NK-92 treated with Interleukin-12 subunit alpha and Interleukin-12 subunit beta, amount 100 ng/mL, for 24 hours (cell line): Measurements from ENCODE around the gene ABCA10.

ENCODE experiments used
- DNase-seq: peaks from one replicate; lab custom pipeline; 2025; lab: John Stamatoyannopoulos, UW

ABCA10 gene

DNA sequence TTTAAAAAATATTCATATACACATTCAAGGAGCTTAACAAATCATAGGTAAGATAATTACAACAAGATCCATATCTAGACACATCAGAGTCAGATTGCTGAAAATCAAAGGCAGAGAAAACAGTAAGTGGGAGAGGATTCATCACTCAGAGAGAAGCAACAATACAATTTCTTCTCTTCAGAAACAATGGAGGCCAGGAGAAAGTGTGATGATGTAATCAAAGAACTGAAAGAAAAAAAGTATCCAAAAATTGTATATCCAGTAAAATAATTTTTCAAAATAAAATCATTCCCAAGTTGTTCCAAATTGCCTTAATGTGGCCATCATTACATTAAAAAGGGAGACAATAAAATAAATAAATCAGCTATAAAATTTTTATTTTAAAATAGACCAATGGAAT, 69.2 kb downstream of the ABCA10 start:
- DNase-seq = no peak

DNA sequence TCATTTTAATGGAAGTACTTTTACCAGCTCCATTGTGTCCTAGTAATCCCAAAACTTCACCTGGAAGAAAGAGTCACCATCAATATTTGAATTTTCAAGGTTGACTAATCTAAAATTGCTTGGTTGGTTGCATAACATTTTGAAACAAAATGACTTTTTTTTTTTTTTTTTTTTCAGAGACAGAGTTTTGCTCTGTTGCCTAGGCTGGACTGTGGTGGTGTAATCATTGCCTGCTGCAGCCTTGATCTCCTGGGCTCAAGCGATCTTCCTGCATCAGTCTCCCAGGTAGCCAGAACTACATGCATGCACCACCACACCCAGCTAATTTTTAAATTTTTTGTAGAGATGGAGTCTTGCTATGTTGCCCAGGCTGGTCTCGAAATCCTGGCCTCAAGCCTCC, 74.4 kb downstream of the ABCA10 start:
- no peak for DNase-seq

DNA sequence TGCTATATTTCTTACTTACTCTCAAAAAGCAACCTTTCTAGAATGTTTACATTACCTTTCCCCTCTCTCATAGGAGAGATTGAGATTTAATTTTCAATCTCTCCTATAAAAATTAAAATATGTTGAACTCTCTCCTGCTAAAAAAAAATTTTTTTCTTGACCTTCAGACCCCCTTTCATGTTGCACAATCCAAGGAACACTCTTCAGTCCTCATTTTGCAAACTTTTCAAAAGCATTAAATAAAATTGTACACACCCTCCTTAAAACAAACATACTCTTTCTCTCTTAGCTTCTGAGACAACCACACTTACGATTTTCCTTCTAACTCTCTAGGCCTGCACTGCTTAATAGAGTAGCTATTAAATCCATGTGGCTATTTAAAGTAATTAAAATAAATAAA, 78.3 kb downstream of the ABCA10 start:
- DNase-seq = no peak

- DNase-seq = no peak
Measured at GRCh38 chr17:69147460-69147859, 81.2 kb downstream of the ABCA10 start.

GRCh38 chr17:69144331-69145255, 84.0 kb downstream of the ABCA10 start:
- no peak for DNase-seq

DNA sequence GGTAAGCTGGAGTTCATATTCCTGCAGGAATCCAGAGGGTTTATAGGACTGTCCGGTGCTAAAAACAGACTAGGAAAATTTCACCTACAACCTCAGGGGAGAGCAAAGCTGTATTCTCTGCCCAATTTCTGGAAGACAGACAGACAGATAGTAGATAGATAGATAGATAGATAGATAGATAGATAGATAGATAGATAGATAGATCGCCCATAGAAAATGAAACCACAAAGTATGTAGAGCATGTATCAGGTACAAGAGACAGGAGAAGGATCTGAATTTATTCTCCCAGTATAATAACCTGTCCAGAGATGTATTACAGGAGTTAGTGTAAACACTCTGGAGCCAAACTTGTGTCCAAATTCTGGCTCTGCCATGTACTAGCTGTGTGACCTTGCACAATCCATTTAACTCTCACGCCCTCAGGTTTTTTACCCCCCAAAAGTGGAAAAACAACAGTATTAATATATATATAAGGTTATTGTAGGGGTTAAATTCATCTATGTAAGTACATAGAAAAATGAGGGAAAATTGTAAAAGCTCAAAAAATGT, 84.9 kb downstream of the ABCA10 start:
- no peak for DNase-seq

DNA sequence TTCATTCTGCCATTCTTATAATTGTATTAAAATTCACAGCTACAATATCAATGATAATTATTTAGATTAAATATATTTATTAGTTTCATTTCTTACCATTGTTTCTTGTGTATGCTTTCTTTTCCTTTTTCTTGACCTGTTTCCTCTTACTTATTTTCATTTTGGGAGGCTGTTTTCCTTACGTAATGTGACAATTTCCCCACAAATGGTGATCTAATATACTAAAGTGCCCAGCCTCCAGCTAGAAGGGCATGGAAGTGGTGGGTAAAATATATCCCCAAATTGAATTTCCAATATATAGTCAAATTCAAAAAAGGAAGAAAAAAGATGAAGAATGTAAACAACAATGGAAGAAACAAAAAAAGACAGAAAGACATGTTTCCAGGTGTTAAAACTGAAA, 85.5 kb downstream of the ABCA10 start:
- DNase-seq = no peak

DNA sequence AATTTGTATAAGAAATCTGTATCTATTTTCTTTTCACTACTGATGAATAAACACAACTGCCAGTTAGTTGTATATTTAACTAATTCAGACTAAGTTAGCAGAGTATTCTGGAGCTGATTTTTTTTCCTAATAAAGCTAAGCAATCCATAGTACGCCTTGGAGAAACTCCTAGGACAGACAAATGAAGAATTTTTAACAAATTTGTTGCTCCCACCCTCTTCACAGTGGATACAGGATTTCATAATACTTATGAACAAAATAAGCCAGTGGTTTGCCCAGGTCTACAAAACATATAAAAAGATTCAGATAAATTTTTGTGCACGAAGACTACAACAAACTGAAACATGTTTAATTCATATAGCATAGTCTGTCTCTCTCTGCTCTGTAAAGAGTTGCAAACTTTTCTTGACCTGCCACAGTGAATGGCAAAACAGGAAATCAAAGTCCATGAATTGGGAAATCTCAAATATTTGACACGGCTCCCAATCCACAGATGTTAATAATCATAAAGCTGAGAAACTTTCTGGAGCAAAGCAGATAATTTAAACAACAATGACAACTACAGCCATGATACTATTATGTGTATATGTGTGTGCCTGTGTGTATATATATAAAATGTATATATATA, 86.3 kb downstream of the ABCA10 start:
- DNase-seq = no peak

- no peak for DNase-seq
Measured at GRCh38 chr17:69141431-69142174, 87.0 kb downstream of the ABCA10 start, which contains the start of gene ABCA6. Gene ABCA6 (minus strand): TSS chr17:69141895. CDS start chr17:69140703, 1,192 bp downstream.

- DNase-seq = no peak
Measured at GRCh38 chr17:69134112-69134511, 94.5 kb downstream of the ABCA10 start.

DNA sequence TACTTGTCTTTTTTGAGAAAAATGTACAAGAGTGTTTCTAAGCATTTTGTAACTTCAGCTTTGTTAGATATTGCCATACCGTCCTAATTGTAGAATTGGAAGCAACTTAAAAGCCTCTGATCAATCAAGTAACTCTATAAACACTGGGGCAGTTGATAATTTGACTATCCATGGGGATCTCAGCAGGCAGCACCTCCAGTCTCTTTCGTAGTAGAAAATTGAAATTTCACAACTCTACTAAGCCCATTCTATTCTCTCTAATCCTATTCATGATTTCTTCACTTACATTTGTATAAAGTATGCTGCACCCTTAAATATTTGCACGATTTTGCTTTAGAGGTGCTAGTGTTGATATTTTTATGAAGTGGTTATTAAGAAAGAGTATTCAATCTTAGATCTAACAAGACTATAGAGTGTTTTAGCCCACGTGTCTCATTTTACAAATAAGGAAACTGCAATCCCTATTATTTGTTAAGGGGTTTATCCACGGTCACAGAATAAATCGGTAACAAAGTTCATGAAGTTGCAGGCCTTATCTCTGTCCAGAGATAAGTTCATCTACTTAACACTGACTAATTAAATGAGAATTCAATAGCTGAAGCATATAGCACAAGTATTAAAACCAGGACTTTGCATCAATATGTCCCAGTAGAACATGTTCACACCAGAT, 97.9 kb downstream of the ABCA10 start:
- no peak for DNase-seq

DNA sequence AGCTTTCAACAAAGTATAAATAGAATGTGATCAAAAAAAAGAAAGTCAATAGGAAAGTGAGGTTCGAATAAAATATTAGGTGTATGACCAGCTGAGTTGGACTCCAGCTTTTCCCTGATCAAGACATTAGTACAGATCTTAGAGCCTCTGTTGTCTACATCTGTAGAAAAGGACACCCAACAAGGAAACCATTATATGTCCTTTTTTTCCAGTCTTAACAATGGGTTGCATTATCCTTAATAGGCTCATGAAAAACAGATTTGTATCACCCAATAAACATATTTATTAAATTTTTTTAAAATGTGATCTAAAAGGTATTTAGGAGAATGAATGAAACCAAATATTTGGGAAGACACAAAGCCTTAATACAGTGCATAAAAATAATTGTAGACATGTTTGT, 105.0 kb downstream of the ABCA10 start:
- DNase-seq = no peak

DNA sequence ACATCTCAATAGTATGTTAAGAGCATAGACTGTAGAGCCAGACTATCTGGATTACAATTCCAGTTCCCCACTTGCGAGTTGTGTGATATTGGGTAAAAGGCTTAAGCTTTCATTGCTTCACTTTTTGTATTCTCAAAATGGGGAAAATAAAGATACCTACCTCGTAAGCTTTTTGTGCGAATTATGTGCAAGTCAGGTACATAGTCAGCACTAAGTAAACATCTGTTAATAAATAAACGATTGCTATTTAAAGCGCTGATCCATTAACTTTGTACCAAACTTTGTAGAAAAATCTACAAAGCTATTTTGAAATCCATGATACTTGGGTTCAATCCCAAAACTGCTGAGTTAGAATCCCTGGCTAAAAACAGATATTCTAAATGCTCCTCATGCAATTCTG, 106.6 kb downstream of the ABCA10 start:
- no peak for DNase-seq

DNA sequence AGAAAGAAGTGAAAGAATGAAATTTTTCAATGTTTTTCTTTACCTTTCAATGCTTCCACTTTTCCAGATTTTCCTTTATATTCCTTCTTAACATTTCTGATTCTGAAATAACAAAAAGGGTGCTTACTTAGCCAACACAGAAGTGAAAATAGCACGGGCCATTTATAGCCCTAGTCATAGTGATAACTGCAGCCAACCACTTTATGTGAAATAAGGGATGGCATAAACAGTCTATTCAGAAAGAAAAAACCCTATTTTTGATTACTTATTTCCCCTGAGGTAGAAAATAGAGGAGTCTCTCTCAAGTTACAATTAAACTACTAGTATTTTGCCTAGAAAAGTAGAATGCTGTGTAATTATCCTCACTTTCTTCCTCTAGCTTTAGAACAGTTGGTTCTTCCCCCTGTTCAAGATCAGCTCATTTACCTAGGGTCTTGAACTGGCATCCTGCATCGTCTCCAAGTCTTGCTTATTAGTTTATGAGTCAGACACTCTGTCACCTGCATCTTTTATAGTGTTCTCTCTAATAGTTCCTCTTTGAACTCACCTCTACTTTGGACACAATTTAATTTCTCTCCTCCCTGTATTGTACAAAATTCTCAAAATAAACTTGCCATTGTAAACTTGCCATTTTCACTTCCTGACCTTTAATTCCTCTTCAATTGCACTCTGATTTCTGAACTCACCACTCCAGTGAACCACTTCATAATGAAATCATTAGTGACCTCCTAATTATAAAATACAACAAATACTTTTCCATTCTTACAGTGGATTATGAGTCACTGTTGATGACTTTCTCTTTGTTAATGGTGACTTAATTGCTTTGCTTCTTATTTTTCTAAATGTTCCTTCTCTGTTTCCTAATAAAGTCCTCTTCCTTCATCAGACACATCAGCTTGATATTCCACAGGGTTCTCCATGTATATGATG, 110.5 kb downstream of the ABCA10 start:
- DNase-seq = no peak

- no peak for DNase-seq
Measured at GRCh38 chr17:69111794-69112193, 116.8 kb downstream of the ABCA10 start.

DNA sequence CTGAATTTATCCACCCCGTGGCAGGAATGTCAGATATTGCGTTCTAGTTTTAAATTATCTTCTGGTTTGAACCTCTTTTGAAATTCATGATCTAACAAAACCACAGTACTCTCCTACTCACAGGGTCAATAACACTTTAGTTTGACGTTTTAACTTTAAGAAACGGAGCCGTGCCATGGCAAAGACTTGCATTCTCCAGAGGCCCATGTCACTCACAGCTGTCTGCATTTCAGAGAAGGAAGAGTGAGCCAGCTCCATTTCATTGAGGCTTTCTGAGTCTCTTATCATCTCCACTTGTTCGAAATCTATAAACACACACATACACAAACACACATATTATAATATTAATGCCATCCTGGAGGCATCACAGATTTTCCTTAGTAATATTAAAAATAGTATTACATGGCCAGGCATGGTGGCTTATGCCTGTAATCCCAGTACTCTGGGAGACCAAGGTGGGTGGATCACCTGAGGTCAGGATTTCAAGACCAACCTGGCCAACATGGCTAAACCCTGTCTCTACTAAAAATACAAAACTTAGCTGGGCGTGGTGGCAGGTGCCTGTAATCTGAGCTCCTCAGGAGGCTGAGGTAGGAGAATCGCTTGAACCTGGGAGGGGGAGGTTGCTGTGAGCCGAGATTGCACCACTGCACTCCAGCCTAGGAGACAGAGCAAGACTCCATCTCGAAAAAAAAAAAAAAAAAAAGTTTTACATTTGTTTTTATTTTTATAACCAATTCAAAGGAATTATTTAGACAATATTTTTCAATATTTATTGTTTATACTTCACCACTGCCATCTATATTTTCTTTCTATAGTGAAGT, 122.5 kb downstream of the ABCA10 start:
- no peak for DNase-seq

- no peak for DNase-seq
Measured at GRCh38 chr17:69103557-69104233, 124.9 kb downstream of the ABCA10 start.

DNA sequence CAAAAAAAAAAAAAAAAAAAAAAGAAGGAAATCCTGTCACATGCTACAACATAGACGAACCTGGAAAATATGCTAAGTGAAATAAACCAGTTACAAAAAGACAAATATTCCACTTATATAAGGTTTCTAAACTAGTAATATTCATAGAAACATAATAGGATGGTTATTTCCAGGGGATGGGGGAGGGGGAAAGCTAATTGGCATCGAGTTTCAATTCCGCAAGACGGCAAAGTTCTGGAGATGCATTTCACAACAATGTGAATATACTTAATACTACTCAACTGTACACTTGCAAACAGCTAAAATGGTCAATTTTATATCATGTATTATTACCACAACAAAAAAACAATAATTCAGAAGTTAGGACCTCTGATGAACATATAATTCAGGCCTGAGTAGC, 130.0 kb downstream of the ABCA10 start:
- DNase-seq = no peak
